Hepatic stellate cell (primary cell): ENCODE results near the gene CDK15.
"Not testable (repeated sequence)": the region's sequence is repeated elsewhere in the genome, so short reads cannot be mapped to it uniquely, and the experiment has no call there.

Experiments used
- DNase-seq: peaks from one replicate; pipeline ENCODE4 v3.0.0; 2011; ENCODE audit warnings: low spot score

The CDK15 gene

DNA sequence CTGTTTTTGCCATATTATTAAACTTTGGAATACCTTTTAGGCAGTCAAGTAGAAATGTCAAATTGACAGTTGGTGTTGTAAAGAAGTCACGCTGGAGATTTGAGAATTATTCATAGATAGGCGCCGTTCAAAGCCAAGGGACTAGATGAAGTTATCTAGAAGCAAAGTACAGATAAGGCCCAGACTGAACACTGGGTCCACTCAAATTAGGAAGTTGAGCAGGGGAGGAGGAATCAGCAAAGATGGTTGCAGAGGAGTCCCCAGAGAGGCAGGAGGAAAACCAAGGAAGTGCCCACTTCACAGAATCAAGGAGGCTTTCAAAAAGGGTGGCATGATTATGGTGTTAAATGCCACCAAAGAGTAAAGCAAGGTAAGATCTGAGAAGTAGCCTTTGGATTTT lies 16.0 kb upstream of the CDK15 start:
- DNase-seq: no peak

DNA sequence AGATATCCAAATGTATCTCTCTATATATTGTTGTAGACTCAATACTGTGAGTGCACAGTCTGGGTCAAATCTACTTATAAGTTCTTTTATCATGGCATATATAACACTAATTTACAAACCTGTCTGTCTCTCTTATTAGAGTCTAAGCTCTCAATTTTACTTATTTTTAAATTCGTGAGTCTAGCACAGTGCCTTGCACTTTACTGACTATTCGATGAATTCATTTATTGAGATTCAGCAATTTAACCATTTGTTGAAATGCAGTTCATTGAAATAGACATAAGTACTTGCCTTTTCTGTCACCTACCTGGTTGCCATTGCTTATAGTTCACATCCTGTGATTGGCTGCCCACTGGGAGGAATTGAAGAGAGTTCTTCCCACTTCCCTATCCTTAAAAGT lies 15.3 kb upstream of the CDK15 start:
- DNase-seq: no peak

DNA sequence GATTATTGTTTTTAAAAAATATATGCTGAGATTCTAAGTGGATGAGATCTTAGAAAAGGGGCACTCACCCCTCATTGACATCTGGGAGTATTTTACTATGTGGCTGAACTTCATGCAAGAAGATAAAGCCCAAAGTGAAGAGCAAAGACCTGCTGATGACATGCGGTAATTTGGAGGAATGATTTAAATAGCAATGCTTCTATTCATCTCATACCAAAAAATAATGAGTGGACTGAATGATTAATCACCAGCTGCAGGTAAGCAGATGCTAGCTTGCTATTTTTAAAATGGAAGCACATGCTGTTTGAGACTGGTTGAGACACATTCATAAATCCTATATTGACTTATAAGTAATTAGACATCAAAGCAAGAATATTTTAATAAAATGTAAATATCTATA lies 12.7 kb upstream of the CDK15 start:
- no peak for DNase-seq

DNA sequence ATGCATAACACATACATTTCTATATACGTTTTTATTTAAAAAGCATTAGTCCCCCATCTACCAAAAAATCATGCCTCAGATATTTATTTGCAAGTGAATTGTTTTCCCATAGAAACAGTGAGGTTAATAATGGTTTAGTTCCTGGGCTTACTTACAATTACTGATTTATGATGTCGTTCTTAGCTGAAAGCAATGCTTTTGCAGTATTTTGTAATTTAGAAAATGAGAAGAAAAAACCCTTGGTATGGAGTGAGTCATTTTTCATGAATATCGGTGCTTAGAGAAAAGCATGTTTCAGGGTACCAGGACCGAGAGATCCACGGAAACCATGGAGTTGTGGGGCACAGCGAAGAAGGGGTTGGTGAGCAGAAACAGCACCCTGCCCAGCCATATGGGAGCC lies 12.0 kb upstream of the CDK15 start:
- no peak for DNase-seq

DNA sequence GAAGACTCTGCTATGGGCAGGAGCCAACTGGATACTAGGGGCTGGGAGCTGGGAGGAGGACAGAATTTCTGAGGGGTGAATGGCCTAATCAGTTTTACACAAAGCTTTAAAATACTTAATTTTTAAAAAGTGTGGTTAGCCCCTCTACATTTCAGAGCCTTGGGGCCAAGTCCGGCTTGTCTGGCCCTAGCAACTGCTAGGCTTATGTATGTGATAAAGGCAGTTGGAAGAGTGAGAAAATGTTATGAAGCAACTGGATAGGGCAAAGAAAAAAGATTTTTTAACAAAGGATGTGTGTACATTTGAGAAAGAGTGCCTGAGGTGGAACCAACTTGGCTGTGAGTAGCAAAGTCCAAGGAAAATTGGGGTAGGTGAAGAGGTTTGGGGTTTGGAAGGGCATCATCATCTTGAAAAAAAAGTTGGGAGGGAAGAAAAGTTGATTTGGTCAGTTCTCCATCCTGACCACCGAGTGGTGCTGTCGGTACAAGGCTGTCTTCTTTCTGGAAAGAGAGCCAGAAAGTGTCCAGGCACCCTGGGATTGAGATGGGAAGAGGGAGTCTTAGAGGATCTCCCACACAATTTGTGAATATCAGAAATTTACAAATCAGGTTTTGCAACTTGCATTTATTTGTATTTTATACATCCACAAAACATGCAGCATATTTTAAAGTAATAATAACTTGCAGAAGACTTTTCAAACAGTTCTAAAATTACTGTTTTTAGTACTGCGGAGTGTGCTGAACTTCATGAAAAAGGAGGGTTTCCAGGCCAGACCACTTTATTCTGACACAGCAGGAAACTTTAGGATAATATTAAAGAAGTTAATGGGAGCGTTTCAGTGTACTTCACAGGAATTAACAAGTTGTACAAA lies 10.5 kb upstream of the CDK15 start:
- peak; percentile 64 for DNase-seq

DNA sequence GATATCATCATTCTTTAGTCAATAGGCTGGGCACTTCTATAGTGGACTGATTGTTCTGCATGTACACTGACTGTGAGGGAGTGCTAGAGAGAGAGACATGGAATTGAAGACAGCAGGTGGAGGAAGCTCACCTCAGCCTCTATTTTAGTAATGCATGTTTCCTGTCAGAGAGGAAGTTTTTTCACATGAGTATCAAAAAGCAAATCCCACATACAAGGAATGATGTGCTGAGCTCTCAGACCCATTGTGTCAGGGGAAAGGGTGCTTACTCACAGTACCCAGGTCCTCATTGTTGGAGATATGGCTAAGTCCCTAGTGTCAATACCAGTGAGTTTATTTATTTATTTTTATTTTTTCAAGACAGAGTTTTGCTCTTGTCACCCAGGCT lies 9.9 kb upstream of the CDK15 start:
- no peak for DNase-seq

DNA sequence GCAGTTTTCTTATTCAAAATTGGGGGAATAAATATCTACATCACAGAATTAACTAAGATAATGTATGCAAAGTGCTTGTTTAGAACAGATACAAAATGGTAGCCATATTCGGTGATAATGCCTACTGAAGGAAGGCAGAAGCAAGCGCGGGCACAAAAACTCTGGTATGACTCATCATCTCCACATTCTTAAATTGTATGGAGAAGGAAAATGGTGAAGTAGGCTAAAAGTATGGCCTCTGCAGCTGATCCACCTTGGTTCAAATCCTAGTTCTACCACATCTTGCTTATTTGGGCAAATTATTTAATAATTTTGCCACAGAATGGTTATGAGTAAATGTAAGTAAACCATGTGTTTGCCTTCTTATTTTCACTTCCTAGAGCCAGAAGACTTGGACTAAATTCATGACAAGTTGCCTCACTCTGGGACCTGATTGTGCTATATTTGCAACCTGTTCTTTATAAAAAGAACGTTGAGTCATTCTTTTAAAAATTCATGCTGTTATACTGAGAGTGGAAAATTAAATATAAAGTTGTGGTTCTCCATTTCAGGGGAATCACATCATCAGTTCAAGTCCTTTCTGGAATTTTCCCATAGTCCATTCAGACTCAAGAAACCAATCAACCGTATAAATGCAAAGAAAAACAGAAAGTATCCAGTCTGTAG lies 9.0 kb upstream of the CDK15 start:
- peak; percentile 47 for DNase-seq

DNA sequence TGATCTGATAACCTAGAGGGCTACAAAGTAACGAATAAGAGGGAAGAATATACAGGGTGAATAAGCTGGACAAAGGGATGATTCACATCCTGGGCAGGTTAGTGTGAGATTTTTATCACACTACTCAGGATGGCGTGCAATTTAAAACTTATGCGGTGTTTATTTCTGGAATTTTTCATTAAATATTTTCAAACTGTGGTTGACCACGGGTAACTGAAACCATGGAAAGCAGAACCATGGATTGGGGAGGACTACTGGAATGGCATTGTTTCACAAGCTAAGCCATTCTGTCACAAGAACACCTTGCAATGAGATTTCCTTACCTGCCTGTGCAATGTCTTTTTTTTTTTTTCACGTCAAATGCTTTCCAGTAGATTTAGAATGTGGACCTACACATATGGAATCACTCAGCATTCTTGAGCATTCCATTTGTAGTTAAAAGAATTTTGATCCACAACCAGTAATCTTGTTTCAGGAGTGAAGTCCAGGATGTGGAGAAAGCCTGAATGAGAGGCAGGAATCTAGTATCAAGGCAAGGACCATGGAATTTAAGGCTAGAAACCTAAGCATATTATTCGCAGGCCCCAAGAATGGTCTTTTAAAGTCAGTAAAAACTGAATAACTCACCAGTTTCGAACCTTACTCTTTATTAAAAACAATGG lies 8.0 kb upstream of the CDK15 start:
- DNase-seq: peak; percentile 53

DNA sequence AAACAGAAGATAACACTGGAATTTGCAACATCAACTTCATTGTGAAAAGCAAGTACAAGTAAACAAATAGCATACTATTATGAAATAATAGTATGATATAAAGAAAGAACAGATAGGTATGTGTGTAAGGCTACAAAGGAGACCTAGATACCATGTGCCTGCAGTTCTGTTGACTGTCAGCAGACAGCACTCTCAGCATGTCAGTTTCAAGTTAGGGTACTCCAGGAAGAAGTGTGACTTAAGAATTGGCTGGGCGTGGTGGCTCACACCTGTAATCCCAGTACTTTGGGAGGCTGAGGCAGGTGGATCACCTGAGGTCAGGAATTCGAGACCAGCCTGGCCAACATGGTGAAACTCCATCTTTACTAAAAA lies 7.4 kb upstream of the CDK15 start:
- DNase-seq: not testable (repeated sequence)

DNA sequence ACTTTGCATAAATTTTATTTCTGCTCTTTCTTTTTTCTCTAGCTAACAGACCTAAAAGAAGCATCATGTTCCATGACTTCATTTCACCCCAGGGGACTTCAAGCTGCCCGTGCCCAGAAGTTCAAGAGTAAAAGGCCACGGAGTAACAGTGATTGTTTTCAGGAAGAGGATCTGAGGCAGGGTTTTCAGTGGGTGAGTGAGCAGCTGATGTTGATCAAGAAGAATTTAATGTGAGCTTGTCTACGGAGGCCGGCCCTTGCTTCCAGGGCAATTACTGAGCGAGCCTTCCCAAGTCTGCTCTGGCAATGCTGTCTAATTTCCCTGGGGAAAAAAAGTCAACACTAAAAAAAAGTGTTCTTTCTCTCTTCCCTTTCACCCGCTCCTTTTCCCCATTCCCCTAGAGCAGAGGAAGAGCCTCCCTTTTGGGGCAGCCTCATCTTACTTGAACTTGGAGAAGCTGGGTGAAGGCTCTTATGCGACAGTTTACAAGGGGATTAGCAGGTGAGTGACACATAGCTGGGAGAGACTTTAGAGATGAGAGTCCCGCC lies 1.2 kb downstream of the CDK15 start:
- DNase-seq: peak; percentile 64

DNA sequence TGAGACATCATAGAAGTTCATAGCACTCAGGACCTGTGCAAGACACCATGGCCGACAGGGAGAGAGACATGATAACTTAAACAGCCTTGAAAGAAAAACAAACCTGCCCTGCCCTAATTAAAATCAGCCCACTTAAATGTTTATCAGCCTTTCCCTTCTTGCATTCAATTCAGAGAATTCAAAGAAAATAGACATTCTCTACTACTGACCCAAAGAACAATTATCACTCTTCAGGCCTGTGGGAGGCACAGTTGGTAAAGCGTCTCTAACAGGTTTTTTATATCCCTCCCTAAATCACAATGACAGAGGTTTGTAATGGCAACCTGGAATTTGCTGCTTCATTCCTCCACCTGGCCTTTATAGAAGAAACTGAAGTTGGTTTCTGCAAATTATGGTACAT lies 1.7 kb downstream of the CDK15 start:
- DNase-seq: no peak

DNA sequence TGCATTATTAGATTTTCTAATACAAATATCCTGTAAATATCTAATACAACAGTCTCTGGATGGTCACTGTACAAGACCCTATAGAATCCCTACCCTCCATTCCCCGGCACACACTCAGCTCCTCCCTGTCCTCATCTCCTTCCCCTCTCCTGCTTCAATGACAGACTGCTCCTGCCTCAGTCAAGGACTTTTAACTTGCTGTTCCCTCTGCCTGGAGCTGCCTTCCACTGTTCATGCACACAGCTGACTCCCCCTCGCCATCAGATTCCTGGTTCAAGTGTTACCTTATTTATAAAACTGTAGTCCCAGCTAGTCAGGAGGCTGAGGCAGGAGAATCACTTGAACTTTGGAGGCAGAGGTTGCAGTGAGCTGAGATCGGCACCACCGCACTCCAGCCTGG lies 3.3 kb downstream of the CDK15 start:
- no peak for DNase-seq

DNA sequence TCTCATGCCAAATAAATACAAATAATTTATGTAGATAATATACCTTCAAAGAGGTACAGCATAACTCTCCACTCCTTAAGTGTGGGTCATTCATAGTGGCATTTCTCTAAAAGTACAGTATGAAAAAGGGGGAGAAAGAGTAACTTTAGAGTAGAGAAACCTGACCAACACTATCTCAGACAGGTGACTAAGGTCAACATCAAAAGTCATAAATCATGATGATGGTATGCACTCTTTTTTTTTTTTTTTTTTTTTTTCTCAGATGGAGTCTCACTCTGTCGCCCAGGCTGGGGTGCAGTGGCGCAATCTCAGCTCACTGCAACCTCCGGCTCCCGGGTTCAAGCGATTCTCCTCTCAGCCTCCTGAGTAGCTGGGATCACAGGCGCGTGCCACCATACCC lies 4.3 kb downstream of the CDK15 start:
- not testable (repeated sequence) for DNase-seq

DNA sequence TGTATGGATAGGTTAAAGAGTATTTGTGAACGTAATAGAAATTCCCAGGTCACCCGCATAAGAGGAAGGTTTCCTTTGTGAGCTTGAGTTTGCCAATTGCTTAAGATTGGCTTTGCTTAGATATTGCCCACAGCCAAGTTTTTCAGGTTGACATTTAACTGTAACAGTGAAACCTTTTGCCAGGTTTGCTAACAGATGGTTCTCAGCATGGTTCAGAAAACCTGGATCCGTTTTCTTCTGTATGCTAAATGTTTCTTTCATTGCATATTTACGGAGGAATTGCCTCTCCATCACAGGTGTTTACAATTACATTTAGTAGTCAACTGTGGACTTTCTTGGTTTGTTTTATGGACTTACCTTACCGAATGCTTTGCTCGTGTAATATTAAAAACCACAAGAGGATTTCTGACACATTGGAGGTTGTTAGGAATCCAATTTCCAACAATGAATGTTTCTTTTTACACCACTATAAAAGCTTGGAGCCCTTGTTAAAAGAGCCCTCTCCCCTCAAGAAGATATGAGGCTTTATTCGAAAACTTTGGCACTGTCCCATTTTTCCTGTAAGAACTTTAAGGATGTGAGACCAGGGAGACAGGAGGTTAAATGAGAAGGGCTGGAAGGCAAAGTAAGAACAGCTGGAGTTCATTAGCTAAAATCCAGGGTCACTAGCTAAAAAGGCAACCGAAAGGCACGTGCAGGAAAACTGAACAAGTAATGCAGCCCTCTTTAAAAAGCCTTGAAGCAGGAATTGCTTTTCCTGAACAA lies 7.8 kb downstream of the CDK15 start:
- no peak for DNase-seq

DNA sequence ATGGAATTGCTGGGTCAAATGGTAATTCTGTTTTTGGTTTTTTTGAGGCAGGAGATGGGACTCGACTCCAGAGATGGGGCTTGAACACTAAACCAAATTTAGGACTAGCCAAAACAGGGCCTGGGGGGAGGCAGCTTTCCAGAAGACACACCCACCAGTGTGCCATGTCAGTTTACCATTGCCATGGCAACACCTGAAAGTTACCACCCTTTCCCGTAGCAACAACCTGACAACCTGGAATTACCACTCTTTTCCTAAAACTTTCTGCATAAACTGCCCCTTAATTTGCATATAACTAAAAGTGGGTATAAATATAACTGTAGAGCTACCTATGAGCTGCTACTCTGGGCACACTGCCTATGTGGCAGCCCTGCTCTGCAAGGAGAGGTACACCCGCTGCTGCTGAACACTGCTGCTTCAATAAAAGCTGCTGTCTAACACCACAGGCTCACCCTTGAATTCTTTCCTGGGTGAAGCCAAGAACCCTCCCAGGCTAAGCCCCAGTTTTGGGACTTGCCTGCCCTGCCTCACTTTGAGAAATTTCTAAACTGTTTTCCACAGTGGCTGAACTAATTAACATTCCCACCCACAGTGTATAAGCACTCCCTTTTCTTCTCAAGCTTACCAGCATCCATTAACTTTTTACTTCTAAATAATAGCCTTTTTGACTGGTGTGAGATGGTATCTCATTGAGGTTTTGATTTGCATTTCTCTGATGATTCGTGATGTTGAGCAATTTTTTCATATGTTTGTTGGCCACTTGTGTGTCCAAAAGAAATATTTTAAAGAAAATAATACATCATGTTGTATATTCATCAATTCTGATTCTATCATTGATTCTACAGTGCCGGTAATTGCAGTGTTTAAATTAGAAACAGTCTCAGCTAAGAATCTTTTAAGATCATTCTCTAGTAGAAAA lies 10.6 kb downstream of the CDK15 start:
- DNase-seq: no peak

DNA sequence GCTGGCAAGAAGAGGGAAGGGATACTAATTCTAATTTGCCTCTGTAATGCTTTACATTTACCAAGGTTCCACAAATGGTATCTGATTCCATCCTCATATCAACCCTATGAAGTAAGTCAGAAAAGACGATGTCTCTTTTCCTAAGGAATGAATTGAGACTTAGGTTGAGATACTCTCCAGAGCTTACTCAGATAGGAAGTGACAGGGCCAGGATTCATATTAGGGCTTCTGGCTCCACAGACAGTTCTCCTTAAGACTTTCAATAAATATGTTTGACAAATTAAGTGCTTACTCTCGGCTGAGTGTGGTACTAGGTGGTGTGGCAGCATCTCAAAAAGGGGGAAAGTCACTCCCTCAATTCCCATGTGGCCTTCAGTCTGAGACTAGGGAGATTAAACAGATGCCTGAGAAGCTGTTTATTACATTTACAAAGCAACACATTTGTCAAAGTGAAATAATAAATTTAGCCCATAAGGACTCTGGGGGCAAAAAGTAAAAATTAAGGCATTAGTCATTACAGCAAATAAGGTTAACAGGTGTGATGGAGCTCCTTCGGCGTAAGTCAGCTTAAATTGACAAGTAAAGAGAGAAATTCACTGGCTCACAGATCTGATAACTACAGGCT lies 14.2 kb downstream of the CDK15 start:
- no peak for DNase-seq

DNA sequence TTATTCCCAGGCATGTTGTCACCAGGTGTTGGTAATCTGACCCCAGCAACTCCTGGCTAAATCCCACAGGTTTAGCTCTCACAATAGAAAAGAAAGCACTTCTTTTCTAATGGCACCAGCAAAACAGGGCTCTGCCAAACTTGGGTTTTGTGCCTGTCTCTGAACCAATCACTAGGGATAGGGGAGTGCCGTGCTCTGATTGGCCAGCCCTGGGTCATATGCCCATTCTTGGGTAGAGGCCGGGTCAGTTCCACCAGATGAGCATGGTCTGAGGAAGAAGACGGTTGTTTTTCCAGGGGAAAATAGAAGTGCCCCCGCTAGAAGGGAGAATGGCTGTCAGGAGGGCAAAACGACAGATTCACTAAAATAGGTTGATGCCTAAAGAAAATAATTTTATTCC lies 14.7 kb downstream of the CDK15 start:
- no peak for DNase-seq

DNA sequence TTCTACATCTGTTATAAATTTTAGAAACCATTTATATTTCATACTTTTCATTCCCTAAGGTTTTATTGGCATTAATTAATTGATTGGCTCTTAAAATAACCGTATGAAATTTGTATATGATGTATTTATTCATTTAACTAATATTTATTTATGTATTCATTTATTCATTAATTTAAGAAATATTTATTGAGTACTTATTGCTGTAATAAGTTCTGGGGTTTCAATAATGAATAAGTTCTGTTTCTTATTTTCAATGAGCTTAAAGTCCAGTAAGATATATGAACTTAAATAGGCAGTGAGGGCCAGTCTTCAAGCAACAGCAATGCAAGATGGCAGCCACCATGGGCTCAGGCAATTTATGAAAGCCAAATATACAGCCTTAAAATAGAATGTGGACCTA lies 17.9 kb downstream of the CDK15 start:
- no peak for DNase-seq

DNA sequence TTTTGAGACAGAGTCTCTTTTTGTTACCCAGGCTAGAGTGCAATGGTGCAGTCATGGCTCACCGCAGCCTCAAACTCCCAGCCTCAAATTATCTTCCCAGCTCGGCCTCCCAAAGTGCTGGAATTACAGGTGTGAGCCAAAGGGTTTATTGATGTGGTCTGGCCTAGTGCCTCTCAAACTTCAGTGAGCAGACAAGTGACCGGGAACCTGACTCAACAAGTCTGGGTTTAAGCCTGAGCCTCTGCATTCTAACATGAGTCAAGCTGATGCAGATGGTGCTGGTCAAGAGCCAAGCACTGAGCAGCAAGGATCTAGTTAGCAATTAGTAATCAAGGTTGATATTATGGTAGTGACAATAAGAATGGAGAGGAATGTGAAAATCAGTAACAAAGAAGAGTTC lies 21.3 kb downstream of the CDK15 start:
- DNase-seq: no peak

DNA sequence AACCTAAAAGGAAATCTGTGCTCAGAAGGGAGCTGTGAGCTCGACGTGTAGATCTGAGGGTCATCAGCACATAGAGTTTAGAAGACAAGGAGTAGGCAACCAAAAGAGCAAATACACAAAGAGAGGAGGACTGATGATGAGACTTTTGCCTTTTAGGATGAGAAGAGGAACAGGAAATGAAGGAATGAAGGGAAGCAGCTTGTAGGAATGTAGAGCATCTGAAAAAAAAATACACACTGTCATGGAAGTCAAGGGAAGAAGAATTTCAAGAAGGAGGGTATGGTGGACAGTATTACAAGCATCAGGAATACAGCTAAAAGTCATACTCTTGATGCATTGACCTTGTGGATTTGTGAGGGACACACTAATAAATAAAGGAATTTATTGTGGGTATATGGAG lies 21.9 kb downstream of the CDK15 start:
- no peak for DNase-seq

DNA sequence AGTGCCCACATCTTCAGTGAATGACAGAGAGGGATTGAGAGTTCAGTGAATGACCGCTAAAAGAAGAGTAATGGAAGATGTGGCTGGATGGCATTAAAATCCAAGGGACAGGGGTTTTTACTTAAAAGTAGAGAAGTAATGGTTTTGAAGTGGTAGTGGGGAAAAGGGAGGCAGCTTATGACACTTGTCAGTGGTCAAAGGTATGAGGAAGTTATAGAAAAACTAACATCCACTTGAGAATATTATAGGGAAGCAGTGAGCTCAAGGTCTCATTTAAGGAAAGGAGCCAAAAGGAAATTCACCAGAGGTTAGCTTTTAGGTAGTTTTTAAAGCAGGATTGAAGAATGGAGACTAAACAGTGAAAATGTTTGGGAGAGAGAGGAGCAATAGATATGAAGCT lies 24.3 kb downstream of the CDK15 start:
- DNase-seq: no peak
